KBM-7 (cell line): ENCODE measurements around the gene GAL3ST1.
A peak's percentile ranks its signal among the peaks of the same experiment; 100 is the strongest.
"Not testable (repeated sequence)": the region's sequence is repeated elsewhere in the genome, so short reads cannot be mapped to it uniquely, and the experiment has no call there.

Experiments used
- DNase-seq: peaks from one replicate; pipeline ENCODE4 v3.0.0-alpha.2; 2015
- in situ Hi-C: fragments of 300-500 bp; cut with MboI; formaldehyde crosslinking; loops from 2 replicates; pipeline ENCODE4 v1.14.3; 2020; ENCODE audit warnings: low sequenced_read_pairs, low pct_unique_long_range_greater_than_20kb, mixed read lengths

GAL3ST1 gene, protein sequence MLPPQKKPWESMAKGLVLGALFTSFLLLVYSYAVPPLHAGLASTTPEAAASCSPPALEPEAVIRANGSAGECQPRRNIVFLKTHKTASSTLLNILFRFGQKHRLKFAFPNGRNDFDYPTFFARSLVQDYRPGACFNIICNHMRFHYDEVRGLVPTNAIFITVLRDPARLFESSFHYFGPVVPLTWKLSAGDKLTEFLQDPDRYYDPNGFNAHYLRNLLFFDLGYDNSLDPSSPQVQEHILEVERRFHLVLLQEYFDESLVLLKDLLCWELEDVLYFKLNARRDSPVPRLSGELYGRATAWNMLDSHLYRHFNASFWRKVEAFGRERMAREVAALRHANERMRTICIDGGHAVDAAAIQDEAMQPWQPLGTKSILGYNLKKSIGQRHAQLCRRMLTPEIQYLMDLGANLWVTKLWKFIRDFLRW

DNA sequence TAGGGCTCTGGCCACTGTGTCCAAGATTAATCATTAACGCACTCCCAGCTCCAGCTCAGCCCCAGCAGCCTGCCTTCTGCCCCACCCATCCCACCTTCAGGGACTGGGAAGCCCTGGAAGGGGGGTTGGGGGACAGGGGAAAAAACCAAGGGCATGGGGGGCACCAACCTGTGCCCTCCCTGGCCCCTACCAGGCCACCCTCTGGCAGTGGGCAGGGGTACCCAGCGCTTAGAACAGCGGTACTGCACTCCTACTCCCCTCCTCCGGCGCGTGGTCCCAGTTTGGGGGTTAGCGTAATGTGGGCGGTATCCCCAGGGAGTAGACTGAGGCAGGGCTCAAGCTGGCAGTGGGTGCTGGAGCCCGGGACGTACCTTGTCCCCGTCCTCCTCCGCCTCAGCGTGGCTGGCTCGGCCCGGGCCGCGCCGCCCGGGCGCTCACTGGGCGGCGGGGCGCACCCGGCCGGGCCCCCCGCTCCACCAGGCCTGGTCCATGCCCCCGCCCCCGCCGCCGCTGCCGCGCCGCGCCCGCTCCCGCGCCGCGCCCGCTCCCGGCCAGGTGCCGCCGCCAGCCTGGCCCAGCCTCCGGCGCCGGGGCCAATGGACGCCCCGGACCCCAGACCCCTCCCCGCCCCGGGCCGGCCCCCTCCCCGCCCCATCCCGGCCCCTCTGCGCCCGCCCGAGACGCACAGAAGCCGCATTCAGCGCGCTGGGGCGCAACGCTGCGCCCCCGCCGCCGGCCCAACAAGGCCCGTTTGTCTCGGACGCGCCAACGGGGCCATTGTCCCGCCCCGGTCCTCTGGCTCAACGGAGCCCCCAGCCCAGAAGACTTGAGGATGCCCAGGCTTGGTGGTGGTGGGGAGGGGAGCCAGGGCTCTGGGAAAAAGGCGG lies at the start of gene GAL3ST1:
TSS of gene GAL3ST1 (minus strand) at position 571 of the 887 bp plus-strand sequence. CDS start 17,273 bp downstream, outside the sequence.
- in situ Hi-C loops: no loop called here
- DNase-seq: no peak

DNA sequence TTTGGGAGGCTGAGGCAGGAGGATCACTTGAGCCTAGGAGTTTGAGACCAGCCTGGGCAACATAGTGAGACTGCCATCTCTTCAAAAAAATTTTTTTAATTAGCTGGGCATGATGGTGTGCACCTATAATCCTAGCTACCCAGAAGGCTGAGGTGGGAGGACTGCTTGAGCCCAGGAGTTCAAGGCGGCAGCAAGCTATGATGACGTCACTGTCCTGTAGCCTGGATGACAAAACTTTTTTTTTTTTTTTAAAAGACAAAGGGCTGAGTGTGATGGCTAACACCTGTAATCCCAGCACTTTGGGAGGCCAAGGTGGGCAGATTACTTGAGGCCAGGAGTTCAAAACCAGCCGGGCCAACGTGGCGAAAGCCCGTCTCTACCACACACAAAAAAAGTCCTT lies 45.4 kb upstream of the GAL3ST1 start:
- DNase-seq, in situ Hi-C loops: not testable (repeated sequence)

DNA sequence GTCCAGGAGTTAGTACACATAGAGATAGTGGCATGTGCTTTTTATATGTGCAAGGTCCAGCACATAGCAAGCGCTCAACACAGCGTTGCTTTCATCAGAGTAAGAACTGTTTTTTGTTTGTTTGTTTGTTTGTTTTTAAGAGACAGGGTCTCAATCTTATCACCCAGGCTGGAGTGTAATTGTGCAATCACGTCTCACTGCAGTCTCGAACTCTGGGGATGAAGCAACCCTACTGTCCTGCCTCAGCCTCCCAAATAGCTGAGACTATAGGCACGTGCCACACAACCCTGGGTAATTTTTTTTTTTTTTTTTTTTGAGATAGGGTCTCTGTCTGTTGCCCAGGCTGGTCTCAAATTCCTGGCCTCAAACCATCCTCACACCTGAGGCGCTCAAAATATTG lies 43.4 kb upstream of the GAL3ST1 start:
- in situ Hi-C loops: no loop called here
- DNase-seq: no peak

DNA sequence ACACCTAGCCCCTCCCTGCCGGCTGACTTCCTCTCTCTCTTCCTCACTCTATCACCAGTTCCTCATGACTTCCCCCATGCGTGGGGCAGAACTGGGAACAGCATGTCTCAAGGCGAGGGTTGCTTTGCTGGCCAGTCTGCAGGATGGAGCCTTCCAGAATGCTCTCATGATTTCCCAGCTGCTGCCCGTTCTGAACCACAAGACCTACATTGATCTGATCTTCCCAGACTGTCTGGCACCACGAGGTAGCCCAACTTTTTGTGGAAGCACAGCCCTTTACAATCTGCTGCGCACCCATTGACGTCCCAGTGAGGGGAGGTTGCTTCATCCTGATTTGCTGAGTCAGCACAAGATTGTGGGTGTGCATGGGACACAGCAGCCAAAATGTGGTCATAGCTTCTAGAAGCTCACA lies 41.1 kb upstream of the GAL3ST1 start:
- in situ Hi-C loops: no loop called here
- DNase-seq: no peak

DNA sequence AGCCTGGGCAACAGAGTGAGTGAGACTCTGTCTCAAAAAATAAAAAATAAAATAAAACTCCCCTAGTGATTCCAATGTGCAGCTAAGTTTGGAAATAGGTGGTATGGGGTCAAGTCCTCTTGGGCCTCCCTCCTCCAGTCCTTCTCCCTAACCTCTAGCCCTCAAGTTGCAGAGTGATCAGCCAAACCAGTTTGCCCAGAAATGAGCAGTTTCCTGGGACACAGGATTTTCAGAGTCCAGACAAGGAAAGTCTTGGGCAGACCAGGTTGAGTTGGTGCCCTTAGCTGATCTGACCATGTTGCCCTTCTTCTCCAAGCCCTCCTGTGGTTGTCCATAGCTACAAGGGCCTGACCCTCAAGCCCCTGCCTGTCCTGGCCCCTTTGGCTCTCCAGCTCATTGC lies 40.4 kb upstream of the GAL3ST1 start:
- in situ Hi-C loops: no loop called here
- DNase-seq: no peak

DNA sequence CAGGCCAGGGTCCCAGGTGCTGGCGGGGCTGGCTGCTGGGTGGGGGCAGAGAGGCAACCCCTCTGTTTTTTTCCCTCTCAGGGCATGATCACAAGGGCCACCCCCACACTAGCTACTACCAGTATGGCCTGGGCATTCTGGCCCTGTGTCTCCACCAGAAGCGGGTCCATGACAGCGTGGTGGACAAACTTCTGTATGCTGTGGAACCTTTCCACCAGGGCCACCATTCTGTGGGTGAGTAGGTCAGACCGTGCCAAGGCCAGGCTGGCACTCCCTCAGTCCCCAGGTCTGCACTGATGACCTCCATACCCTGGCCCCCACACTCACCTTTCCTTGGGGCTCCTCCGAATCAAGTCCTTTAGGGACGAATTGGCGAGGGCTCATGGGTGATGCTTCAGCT lies 39.8 kb upstream of the GAL3ST1 start:
- in situ Hi-C loops: no loop called here
- no peak for DNase-seq

DNA sequence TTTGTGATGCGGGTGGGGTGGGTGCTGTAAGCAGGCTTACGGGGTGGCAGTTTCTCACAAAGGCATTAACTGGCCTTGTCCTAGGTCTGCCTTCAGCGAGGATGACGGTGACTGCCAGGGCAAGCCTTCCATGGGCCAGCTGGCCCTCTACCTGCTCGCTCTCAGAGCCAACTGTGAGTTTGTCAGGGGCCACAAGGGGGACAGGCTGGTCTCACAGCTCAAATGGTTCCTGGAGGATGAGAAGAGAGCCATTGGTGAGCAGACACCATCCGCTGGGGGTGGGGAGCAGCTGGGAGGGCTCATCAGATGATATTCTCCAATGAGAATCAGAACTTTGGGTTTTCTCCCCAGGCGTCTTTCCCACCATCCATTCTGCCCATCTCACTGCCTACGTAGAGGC lies 38.3 kb upstream of the GAL3ST1 start:
- no peak for DNase-seq
- in situ Hi-C loops: no loop called here

DNA sequence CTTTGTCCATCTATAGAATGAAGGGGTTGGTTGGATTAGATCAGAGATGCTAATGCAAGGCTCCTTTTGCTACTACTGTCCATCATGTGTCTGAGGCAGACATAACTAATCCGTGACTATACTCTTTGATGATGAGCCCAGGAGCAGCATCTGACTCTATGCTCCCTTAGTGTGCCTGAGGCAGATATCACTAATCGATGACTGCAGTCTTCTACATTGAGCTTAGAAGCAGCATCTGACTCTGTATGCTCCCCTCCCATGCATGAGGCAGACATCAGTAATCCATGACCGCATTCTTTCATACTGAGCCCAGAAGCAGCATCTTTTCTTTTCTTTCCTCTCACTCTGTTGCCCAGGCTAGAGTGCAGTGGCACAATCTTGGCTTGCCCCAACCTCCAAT lies 36.7 kb upstream of the GAL3ST1 start:
- in situ Hi-C loops: no loop called here
- no peak for DNase-seq

DNA sequence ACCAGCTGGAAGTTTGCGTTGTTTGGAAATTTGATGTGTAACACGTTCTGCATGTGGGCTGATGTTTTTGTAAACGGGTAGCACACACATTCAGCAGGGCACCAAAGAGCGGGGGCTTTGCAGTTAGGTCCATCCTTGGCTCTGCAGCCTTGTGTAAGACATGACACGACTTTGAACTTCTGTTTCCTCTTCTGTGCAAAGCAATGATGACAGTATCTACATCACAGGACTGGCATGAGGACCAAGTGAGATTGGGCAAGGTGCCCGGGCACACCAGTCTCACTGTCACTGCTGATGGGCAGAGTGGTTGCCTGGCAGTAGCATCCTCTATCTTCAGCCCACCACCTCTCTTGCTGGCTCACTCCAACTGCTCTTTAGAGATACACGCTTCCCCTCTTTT lies 35.8 kb upstream of the GAL3ST1 start:
- in situ Hi-C loops: no loop called here
- no peak for DNase-seq

DNA sequence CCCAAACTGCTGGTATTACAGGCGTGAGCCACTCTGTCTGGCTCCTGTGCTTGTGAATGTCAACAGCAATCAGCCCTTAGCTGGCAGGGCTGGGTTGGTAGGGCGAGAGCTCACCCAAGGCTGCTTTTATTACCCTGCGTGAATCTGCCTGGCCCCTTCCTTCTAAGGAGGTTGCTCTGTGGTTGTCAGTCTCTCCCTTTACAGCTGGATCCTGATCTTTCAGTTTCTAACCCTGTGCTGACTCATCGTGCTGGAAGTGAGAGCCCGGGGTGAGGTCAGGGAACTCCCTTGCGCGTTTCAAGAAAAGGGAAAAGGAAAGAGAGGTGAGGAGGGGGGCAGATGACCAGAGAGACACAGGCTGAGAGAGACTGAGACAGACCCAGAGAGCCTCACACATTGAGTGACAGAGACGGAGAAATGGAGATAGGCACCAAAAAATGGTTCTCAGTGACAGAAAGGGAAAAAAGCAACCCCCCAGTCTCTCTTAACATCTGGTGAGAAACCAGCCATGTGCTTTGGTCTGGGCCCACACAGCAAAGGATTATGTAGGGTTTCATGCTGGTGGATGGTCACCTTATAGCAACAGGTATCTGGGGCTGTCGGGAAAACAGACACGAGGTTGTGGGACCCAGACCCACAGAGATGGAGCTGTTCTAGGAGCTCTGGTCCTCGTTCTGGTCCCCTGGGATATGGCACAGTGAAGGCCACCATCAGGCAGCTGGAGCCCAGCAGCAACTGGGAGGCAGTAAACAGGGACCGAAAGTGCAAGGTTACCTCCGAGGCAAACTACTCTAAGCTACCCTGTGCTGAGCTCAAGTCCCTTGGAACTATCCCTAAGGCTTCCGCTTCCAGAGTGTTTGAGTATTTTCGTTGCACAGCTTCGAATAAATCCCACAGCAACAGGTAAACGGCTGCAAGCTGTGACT lies 35.1 kb upstream of the GAL3ST1 start:
- in situ Hi-C loops: no loop called here
- peak; percentile 90 for DNase-seq

DNA sequence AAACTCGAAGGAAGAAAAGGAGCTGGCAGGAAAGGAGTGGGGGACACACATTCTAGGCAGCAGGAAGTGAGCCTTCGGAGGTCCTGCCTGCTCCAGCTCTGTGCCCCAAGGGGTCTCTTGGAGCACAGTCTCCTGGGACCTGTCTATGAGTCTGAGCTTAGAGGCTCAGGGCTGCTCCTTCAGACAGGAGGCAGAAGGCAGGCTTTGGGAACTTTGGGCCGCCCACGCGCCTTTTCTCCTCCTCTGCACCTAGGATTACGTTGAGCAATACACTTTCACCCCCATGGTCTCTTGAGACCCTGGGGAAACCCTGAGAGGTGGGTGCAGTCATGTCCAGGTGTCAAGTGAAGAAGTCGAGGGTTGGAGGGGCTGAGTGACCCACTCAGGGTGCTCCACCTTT lies 33.5 kb upstream of the GAL3ST1 start:
- in situ Hi-C loops: no loop called here

DNA sequence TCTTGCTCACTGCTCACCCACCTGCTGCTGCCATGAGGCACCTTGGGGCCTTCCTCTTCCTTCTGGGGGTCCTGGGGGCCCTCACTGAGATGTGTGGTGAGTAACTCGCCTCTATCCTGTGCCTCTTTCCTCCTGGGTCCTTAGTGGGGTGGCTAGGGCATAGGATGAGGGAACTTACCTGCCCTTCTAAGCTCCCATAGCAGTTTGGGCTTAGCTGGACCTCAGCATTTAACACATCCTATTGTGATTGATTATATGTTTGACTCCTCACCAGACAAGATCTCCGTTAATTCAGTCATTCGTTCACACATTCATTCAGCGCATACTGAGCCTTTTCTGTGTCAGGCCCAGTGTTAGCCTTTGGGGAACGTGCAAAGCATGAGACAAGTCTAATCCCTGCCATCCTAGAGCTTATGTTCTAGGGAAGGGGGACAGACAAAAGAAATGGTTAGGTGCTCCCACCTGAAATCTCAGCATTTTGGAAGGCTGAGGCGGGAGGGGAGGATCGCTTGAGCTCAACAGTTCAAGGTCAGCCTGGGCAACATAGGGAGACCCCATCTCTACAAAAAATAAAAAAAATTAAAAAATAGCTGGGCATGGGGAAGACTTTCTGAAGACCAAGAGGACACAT lies 33.0 kb upstream of the GAL3ST1 start:
- in situ Hi-C loops: no loop called here

More for the DNA sequence above, 33.5 kb upstream of the GAL3ST1 start:
- no peak for DNase-seq

DNA sequence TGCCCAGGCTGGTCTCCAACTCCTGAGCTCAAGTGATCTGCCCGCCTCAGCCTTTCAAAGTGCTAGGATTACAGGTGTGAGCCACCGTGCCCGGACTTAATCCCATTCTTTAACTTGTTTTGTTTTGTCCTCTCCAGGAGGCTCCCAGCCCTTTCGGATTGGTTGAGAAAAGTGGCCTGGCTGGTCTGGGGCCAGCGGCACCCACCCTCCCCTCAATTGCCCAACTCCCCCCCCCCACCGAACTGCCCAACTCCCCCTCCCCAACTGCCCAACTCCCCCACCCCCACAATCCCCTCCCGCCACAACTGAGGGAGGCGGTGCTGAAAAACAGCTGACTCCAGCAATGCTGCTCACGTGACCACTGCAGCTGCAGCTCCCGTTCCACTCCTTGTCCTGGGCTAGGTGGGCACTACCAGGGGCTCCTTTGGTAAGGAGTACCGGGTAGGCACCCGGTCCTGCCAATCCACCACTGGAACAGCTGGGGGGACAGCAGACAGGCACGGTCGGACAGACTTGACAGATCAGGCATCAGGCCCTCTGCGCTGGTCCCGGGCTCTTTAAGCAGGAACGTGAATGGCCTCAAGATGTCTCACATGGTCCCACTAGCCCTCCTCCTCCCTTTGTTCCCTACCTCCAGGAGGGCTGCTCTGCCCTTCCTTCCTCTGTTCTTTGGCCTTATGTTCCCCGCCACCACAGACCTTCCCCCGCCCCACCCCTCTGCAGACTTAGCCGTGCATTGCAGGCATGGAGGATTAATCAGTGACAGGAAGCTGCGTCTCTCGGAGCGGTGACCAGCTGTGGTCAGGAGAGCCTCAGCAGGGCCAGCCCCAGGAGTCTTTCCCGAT lies 32.2 kb upstream of the GAL3ST1 start, which contains the start of gene TCN2:
TSS of gene TCN2 (plus strand) at position 720 of the 845 bp plus-strand sequence. CDS start 158 bp downstream, outside the sequence.
- peak; percentile 70 for DNase-seq

More for the DNA sequence above, 33.0 kb upstream of the GAL3ST1 start:
- no peak for DNase-seq

DNA sequence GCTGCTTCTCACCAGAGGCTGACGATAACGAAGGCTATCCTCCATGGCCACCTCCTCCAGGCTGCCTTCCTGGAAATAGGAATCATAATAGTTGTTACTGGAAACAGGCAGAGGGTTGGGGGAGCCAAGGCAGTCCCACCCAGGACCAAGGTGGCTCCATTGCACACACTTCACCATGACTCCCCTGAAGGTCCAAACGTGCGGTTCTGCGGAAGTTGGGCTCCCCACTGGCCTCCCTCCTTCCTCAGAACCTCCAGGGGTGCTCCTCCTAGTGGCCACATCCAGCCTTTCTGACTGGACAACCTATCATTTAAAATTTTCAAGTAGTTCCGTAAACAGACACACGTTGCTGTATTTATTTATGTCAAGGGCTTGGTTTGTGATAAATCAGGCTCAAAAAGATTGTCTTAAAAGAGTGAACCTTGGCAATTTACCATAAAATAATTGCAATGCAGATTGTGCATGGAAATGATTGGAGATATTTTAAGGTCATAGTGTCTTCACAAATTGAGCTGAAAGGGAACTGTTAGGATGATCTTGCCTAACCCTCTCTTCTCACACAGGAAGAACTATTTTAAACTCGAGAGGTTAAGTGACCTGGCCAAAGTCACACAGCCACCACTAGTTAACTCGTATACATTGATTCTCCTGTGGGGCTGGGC lies 31.1 kb upstream of the GAL3ST1 start:
- in situ Hi-C loops: no loop called here

More for the DNA sequence above, 32.2 kb upstream of the GAL3ST1 start, which contains the start of gene TCN2:
- in situ Hi-C loops: no loop called here

DNA sequence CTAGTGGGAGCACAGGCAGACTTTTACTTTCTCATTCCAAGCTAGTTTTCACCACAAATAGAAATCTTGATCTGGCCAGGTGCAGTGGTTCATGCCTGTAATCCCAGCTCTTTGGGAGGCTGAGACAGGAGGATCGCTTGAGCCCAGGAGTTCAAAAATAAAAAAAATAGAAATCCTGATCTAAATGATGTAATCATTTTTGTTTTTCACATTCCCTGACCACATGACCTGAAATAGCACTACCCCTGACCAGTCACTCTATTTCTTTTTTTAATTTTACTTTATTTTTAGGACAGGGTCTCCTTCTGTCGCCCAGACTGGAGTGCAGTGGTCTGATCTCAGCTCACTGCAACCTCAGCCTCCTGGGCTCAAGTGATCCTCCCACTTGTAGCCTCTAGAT lies 30.3 kb upstream of the GAL3ST1 start:
- DNase-seq: no peak
- in situ Hi-C loops: no loop called here

More for the DNA sequence above, 31.1 kb upstream of the GAL3ST1 start:
- peak; percentile 67 for DNase-seq

DNA sequence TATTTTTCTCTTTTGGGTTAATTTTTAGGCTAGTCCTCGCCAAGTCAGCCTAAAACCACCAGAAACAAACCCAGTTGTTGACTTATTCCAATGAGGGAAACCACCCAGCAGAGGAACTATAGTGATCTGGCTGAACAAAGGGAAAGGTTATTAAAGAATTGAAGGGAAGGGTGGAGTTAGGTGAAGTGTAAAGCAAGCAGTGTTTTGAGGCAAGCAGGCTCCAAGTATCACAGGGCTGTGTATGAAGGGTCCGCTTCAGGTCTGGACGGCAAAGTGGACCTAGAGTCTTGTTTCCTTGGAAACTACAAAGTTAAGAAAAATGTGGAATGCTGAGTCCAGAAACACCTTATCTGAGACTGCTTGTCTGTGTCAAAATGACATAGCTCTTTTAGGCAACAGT lies 29.3 kb upstream of the GAL3ST1 start:
- DNase-seq: no peak
- in situ Hi-C loops: no loop called here

DNA sequence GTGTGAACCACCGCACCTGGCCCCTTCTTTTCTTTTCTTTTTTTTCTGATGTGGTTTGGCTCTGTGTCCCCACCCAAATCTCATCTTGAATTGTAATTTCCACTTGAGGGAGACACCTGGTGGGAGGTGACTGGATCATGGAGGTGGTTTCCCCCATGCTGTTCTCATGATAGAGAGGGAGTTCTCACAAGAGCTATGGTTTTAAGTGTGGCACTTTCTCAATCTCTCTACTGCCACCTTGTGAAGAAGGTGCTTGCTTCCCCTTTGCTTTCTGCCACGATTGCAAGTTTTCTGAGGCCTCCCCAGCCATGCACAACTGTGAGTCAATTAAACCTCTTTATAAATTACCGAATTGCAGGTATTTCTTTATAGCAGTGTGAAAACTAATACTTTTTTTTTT lies 27.6 kb upstream of the GAL3ST1 start:
- in situ Hi-C loops: no loop called here
- peak; percentile 65 for DNase-seq
